RCC 7860 (cell line): ENCODE data around the gene GPR151.
"Not testable (repeated sequence)": the region's sequence is repeated elsewhere in the genome, so short reads cannot be mapped to it uniquely, and the experiment has no call there.

Source experiments
- DNase-seq: peaks from one replicate; pipeline ENCODE4 v3.0.0-alpha.2; 2015; ENCODE audit warnings: low spot score
- FAIRE-seq: peaks from 2 replicates; lab custom pipeline; 2012; peaks lifted over from hg19 to GRCh38; lab: Jason Lieb, UNC

The GPR151 gene

DNA sequence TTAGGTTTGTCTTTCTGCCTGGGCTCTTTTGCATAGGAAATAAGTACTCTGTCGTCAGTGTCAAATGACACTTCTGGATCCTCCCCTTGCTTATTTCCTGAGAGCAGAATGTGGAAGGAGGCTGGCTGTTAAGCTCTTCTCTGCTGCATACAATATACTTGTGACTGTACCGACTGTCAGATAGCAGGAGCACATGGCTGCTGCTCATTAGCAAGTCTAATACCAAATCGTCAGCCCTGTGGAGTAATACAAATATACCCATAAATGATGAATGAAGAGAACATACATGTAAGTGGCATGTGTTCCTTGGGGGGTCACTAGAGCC lies at the start of gene GPR151:
TSS of gene GPR151 (minus strand) at position 40 of the 325 bp plus-strand sequence. CDS start 77 bp downstream, outside the sequence.
- DNase-seq (no peak), FAIRE-seq (no peak)

- no peak for DNase-seq
Observed at GRCh38 chr5:146564007-146564762, 48.2 kb upstream of the GPR151 start.

DNA sequence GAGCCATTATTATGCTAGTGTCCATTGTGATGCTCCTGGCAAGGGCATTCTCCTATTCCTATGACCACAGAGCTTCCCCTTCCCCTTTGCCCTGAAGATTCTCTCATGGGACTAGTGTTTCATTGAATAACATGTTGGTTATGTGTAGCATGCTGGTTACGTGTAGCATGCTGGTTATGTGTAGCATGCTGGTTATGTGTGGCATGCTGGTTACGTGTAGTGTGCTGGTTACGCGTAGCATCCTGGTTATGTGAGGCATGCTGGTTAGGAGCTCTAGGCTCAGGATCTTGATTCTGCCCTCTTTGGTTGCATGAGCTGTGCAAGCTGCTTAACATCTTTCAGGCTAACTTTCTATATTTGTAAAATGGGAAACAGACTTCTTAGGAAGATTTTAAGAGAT lies 46.5 kb upstream of the GPR151 start:
- FAIRE-seq (no peak), DNase-seq (no peak)

More at GRCh38 chr5:146564007-146564762, 48.2 kb upstream of the GPR151 start:
- no peak for FAIRE-seq

- no peak for DNase-seq
- FAIRE-seq: no peak
Observed at GRCh38 chr5:146561711-146562110, 45.7 kb upstream of the GPR151 start.

DNA sequence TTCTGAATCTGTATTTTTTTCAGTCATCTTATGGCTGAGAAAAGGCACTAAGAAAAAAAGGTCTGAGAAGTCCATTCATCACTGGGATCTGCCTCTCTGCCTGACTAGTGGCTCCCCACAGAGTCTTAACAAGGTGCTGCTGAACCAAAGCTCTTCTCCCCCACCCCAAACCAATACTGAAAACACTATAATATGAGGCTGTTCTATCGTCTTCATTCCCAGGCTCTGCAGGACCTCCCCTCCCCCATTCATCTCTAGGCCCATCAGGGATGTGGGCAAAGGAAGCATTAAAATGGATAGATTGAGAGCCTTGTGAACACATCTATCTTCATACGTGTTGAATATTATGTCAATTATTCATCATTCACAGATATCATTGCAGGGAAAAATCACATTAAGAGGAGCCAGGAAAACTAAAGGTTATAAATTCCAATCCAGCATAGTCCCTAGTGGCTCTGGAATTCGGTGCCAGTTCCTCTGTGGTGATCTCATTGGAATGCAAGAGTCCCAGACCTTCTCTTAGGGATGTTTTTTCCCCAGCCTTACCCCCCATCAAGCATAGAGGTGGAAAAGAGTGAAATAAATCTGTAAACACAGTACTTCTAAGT lies 44.3 kb upstream of the GPR151 start:
- DNase-seq: peak; percentile 44
- no peak for FAIRE-seq

DNA sequence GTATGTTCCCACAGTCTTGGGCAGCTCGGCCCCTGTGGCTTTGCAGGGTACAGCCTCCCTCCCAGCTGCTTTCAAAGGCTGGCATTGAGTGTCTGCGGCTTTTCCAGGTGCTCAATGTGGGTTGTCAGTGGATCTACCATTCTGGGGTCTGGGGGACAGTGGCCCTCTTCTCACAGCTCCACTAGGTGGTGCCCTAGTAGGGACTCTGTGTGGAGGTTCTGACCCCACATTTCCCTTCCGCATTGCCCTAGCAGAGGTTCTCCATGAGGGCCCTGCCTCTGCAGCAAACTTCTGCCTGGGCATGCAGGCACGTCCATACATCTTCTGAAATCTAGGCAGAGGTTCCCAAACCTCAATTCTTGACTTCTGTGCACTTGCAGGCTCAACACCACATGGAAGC lies 40.9 kb upstream of the GPR151 start:
- not testable (repeated sequence) for FAIRE-seq, DNase-seq

- no peak for DNase-seq
- FAIRE-seq: no peak
Observed at GRCh38 chr5:146553446-146553845, 37.5 kb upstream of the GPR151 start.

DNA sequence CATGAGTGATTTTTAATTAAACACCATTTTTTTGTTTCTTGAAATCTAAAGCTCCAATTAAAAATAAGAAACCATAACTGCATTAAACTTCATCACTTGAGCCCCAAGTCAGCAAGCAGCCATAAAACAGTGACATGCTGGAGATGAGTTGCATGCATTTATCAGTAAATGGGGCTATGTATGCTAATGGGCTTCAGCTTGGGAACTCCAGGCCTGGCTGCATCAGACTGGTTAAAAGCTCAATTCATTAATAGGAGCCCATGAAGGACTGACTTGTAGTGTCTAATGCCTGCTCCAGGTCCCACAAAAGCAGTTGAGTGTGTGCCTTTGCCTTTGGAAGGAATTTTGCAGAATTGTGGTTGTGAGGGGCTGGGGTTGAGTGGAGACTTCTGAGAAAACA lies 33.6 kb upstream of the GPR151 start:
- DNase-seq (no peak), FAIRE-seq (no peak)

GRCh38 chr5:146548781-146549449 lies 32.9 kb upstream of the GPR151 start:
- DNase-seq (no peak), FAIRE-seq (no peak)

DNA sequence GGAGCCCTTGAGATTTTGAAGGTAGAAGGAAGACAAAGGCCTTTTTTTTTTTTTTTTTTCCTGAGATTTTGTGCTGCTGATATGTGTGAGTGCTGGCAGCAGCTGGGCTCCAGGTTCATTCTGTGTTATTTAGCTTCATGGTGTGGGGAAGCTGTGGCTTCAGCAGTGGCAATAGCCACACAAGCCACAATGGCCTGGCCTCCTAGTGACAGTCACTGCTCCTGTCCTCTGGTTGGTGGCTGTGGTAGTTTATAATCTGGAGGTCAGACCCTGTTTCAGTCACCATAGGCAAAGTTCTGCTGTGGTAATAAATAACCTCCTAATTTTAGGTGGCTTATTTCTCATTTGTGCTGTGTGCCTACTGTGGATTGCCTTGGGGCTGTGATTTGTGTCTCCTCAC lies 28.2 kb upstream of the GPR151 start:
- DNase-seq (no peak), FAIRE-seq (no peak)

GRCh38 chr5:146541958-146542849 lies 26.2 kb upstream of the GPR151 start:
- FAIRE-seq: no peak
- DNase-seq: peak; percentile 44

DNA sequence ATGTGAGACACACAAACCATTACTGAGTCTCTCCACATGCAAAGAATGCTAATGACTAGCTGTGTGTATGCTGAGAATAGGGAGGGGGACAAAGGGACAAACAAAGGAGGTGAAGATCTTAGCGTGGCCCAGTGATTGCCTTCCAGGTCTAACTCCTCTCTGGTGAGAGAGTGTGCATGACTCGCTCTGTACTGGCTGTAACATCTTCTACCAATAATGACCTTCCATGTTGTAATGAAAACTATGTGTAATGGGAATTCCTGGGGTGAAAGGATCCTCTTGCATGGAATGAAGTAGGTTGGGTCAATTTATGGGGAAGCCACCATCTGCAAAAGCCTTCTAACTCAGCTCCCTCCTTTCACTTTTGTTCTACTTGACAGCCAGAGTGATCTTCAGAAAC lies 24.4 kb upstream of the GPR151 start:
- DNase-seq: no peak
- no peak for FAIRE-seq

- FAIRE-seq: no peak
Observed at GRCh38 chr5:146539973-146540372, 24.0 kb upstream of the GPR151 start.

GRCh38 chr5:146538432-146538831 lies 22.4 kb upstream of the GPR151 start:
- no peak for DNase-seq
- FAIRE-seq: no peak

More at GRCh38 chr5:146539973-146540372, 24.0 kb upstream of the GPR151 start:
- DNase-seq: no peak

GRCh38 chr5:146533882-146534281 lies 17.9 kb upstream of the GPR151 start:
- no peak for DNase-seq
- no peak for FAIRE-seq

- DNase-seq: peak; percentile 49
- FAIRE-seq: peak; percentile 65
Observed at GRCh38 chr5:146533260-146533857, 17.4 kb upstream of the GPR151 start.

- no peak for DNase-seq
- no peak for FAIRE-seq
Observed at GRCh38 chr5:146529984-146530383, 14.0 kb upstream of the GPR151 start.

DNA sequence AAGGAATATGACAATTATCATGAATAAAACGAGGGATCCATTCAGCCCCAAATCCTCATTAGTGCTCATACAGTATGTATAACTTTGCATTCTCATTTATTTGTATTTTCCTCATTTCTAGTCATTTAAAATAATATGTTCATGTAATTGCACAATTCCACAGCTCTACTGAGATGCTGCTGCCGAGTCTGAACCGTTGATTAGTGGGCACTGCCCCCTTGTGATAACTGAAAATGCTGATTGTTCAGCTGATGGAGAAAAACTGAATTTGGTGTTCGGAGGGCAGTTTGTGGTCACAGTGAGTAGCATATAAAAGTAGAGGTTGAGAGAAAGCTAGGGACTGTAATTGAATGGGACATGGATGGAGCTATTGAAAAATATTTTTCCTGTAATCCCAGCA lies 12.2 kb upstream of the GPR151 start:
- DNase-seq: no peak
- no peak for FAIRE-seq

DNA sequence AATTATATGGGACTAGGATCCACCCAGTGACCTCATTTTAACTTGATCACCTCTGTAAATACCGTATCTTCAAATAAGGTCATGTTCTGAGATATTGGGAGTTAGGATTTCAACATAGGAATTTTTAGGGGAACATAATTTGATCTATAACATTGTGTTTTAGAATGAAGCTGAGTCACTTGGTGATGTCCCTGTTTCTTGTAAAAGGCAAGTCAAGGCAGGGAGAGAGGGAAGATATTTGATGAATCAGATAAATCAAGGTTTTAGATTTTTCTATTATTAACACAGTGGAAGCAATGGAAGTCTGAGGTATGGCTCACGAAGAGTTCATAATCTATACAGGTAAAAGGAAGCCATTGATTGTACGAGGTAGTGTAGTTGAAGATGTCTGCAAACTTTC lies 11.8 kb upstream of the GPR151 start:
- DNase-seq (no peak), FAIRE-seq (no peak)

- no peak for DNase-seq
- no peak for FAIRE-seq
Observed at GRCh38 chr5:146523698-146524097, 7.7 kb upstream of the GPR151 start.
